CD4-positive, alpha-beta T cell treated with Interleukin-4 for 4 hours (primary cell): ENCODE measurements around the gene ADCY3.

Source experiments
- DNase-seq: peaks from one replicate; pipeline ENCODE4 v3.0.0-alpha.2; 2020

The ADCY3 gene

DNA sequence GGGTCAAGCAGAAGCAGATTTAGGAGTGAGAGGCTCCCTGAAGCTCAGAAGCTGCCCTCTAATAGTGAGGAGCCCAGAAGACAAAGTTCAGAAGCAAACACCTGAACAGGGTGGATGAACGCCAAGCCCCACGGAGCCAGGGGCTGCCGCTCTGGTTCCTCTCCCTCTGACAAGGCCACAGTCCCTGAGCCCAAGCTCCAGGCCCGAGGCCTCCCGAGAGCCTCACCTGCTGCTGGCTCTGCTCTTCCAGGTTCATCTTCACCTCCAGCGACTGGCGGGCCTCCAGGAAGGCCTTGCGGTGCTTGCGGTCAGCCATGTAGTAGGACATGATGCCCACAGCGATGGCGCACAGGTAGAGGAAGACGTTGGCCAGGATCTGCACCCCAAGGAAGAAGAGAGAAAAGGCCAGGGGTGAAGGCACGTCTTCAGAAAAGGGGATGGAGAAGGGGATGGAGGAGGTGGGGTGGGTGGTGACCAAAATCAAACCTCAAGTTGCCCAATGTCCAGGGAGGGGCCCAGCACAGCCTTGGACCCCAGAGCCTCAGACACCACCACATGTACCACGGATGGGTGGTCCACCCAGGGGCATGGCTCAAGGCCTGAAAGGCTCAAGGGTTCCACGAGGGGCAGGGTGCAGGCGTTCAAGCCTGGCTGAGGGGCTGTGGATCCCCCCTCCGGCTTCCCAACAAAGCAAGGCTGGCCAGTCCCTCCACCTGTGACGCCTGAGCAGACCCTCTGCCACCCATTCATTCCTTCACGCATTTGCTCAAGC is 47.5 kb downstream of the ADCY3 start:
- DNase-seq, result no peak

DNA sequence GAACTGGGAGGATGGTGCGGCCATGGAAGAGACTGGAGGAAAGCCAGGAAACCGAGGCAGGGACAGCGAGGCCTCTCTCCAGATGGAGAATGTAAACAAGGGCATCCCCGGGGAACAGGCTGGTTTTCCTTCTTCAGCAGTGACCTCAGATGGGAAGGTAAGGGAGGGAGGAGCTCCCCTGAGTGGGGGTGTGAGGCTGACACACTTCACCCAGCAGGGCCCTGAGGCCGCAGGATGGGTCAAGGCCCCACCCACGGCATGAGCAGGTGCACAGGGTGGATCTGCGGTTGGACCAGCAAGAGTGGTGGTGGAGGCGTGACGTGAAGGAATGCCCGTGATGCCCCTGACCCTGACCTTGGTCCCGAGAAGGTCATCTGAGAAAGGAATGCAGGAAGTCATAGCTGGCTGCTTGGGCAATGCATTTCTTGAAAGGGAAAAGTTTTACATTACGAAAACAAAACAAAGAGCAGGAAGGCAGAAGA is 48.1 kb downstream of the ADCY3 start:
- no peak for DNase-seq

DNA sequence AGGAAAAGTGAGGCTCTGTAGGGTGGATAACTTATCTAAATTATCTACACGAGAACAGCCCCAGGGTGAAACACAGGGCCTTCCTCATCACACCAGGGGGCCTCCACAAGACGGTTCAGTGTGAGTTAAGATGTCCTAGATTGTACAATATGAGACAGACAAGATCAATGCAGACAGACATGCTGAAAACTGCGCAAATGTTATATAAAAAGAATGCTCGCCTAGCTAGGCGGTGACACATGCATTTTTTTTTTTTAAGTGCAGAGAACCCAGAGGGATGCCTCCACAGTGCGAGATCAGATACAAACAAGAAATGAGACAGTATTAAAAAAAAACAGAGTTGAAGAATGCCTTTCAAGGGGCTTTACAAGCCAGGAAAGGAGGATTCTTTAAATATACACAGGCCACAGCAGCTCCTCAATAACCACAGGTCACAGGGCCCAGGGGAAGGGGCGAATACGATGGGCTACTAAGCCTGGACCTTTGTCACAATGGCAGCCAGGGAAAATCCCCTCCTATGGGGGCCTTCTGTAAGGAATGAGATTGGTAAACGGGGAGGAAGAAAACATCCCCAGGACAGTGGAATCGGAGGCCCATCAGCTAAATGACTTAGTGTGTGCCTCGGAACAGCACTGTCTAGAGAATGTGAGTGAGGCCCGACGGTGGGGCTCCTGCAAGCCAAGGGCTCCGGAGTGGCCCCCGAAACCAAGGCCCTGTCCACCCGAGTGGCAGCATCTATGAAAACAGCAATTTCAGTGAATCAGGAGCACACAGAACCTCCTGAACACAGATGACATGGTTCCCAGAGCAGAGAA is 48.9 kb downstream of the ADCY3 start:
- DNase-seq, result no peak

DNA sequence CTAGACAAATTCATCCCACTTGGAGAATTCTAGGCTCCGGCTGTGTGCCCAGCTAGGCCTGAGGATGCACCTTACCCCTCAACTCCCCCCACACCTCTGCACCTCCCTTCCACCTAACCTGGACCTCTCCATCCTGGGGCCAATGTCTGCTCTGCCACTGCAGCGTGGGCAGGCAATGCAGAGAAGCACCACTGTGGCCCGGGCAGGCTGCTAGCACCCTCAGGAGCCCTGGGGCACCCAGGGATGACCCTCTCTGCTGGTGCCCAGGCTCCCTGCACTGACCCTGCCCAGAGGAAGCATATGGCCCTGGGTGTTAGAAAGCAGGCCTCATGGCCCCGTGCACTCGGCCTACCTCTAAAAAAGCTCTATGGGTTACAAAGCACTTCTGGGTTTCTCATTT is 49.6 kb downstream of the ADCY3 start:
- DNase-seq, result no peak

DNA sequence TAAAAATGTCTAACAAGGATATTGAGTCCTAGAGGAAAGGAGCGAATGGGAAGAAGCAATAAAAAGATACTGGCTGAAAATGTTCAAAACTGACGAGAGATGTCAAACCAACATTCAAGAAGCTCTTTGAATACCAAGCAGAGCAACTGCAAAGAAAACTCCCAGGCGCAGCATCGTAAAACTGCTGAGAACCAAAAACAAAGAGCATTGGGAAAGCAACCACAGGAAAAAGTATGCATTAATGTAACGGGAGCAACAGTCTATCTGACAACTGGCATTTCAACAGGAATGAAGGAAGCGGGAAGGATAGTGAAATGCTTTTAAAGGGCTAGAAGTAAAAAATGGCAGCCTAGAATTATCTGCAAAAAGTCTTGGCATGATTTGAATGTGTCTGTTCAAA is 53.1 kb downstream of the ADCY3 start:
- no peak for DNase-seq

DNA sequence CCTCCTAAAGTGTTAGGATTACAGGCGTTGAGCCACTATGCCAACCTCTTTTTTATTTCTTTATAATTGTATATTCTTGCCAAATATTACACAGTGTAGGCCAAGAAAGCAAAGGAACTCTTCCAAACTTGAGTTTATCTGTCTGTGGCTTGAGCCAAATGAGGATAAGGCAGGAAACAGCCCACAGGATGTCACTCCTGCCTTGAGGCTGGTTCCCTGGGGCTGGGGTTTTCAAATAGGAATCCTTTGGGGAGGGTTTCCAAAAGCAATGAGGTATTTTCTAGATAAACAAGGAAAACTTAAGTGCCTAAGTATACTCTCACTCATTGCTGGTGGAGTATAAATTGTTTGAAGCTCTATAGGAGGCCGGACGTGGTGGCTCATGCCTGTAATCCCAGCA is 56.4 kb downstream of the ADCY3 start:
- DNase-seq, result no peak

DNA sequence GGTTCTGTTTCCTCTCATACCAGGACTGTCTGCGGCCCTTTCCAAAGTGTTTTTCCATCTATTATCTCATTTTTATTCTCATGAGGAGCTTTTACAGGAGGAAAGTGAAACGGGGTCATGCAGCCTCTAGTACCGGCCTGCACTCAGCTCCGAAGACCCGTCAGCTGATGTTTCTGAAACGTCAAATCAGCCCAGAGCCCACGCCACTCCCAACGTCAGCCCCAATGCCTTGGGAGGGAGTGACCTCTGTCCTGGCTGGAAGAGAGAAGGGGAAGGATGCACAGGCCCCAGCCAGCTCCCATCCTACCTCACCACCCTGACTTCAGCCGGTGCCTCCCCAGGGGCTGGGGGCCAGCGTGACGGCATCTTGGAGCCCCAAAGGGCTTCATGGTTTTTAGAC is 58.5 kb downstream of the ADCY3 start:
- DNase-seq, result no peak

DNA sequence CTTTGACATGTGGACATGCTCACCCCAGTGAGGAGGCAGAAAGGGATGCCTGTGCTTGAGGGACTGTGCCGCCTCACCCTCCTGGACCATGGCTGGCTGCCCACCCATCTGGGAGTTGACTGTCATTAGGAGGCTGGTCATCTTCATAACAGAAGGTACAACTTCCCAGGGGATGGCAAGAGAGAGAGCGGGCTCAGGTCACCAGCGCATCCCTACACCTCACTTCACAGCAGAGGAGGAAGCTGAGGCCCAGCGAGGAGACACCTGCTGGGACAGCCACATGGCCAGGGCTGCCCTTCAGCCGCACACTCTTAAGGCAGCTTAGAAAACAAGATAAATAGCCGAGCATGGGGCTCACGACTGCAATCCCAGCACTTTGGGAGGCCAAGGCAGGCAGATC is 59.4 kb downstream of the ADCY3 start:
- DNase-seq, result no peak

DNA sequence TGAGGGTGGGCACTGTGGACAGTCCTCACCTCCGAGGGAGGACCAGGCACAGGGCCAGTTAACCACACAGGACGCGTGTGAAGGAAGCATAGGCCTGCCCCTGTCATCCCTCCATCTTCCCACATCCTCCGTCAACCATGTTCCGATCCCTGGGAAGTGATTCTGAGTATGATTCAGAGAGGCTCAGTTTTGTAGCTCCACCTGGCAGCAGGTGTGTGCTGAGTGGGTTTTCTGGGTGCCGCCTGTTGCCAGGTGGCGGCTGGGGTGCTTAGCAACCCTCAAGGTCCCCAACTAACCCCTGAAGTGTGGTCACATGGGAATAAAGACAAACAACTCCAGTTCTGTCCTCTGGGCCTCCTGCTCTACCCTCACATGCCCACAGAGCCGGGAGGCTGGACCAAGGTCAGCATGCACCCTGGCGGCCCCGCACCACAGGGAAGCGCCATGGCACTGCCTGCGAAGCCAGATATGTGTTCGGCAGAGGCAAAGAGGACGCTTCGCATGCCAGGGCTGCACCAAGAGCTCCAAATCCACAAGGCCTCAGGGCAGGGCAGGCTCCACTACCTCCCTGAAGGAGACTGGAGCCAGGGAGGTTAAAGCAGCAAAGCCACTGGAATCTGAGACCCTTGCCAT is 60.0 kb downstream of the ADCY3 start:
- no peak for DNase-seq

DNA sequence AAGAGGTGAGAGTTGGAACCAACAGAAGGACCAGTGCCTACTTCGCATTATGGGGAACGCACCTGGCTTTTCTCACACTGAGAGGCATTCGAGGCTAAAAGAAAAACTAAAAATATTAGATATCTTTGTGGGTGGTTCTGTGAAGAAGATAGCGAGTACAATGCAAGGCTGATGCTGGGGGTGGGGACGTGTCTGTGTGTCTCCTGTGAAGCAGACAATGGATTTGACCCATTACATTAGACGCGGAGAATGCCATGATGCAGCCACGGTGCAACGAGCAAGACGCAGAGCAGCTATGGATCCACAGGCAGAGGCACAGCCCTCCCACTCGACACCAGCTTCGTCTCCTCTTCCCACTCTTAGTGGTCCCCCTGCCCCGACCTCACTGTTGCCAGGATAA is 61.0 kb downstream of the ADCY3 start:
- DNase-seq, result no peak

DNA sequence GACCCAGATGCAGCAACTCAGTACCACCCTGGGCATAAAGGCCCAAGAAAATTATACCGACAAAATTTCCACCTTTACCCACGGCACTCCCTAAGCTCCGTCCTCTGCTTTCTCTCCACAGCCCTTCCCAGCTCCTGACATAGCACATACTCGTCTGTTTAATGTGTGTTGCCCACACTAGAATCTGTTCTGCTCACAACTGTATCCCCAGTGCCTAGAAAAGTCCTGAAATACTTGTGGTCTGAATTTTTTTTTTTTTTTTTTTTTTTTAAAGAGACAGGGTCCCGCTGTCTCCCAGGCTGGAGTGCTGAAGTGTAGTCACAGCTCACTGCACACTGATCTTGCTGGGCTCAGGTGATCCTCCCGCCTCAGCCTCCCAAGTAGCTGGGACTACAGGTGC is 62.3 kb downstream of the ADCY3 start:
- no peak for DNase-seq

DNA sequence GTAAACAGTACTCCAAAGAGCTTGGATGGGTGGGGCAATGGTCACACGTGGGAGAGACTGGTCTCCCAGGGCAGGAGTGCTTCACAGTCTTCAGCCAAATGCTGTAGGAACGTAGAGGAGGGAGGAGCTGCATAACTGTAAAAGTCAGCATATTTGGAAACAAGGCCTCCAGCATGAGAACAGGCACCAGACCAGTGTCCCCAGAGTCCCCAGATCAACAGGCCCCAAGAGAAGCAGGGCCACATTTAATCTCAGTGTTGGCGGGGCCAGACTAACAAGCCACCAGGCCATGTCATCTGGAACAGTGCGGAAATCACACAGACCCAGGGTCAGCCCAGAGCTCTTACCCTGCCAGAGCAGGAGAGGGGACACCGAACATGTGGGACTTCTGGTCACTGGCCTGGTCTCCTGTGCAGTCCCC is 63.2 kb downstream of the ADCY3 start:
- DNase-seq, result no peak

DNA sequence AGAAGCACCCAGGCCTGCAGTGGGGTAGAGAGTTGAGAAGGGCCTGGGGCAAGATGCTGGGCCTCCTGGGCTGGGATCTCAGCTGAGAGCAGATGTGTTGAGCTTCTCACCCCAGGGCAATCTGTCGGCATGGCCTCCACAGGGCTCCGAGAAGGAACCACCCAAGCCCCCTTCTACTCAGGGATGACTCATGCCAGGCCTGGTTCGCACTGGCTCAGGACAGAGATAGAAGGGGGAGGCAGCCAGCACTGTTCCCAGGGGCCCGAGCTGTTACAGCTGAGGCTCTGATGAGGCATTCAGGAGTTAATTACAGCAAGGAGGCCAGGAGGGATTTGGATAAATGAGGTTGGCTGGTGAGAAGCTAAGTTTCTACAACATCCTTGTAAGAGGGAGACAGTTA is 64.3 kb downstream of the ADCY3 start:
- no peak for DNase-seq

DNA sequence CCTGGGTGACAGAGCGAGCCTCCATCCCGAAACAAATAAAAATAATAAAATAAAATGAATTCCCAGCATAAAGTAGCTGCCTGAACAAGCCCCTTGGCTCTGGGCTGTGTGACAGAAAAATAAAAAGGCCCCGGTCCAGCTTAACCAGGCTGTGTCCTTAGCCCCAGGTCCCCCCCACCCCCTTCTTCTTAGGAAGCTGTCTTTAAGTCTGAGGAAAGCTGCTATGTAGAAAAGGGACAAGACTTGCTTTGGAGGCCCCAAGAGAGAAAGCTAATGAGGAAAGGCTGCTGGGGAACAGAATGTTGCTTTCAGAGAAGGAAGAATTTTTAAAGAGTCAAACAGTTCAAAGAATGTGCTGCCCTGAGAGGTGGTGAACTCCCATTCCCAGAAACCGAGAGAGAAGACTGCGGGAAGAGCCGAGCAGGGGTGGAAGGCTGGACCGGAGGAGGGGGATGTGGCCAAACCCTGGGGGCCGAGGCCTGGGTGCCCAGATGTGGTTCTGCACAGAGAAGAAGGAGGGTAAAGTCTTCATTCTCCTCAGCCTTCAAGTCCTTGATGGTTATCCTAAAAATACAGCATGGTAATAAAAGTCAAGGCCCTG is 64.9 kb downstream of the ADCY3 start:
- DNase-seq, result no peak

DNA sequence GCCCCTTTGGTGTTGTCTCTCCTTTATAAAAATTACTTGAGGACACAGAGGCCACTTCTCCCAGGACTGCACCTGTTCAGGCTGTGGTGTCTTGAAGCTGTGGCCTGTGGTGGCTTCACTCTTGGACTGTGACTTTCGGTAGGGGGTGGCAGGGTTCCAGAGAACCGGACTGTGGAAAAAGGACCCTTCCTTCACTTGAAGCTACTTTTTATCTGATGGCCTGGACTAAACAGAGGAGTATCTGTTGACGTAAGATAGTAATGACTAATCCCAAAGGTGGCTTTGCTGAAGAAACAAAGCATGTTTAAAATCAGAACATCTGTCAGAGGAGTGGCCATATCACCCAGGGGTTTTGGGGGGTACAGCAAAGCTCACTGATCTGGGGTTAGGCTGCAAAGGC is 66.0 kb downstream of the ADCY3 start:
- DNase-seq, result no peak

DNA sequence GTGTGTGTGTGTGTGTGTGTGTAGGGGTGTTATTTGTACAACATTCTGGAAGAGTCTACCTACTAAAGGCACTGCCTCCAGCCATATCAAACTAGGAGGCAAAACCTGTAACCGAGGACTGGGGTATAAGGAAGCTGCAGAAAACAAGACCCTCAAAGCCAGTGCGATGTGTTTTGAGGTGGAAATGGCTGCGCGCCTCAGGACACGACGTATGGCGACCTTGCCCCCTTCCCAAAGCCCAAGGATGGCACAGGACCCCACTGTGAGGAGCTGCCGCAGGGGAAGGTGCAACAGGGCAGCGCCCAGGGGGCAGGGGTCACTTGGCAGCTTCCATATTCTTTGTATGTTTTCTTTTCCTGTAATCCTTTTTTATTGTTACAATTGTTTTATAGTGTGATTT is 67.0 kb downstream of the ADCY3 start:
- no peak for DNase-seq

DNA sequence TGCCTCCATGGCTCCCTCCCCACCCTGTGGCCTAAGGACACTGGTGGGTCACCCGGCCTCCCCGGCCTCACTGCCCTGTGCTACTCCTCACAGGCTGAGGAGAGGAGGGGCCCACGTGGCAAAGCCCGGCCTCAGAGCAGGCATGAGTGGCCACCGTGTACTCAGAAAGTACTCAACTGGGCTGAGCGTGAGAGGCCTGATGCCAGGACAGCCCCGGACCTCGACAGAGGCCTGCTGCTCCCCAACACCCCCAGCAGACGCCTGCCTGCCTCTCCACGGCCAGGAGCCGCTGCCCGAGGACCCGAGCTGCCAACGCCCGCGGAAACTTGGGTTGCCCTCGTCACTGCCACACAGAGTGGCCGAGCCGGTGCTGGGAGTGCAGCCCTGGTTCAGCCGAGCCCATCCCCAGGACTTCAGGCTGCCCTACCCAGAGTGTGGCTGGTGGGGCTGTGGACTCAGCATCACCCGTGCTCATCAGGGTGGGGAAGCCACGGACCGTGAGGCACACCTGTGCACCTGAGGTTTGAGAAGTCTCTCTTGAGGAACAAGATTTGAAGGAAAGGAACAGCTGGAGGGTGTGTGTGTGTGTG is 67.5 kb downstream of the ADCY3 start:
- no peak for DNase-seq

DNA sequence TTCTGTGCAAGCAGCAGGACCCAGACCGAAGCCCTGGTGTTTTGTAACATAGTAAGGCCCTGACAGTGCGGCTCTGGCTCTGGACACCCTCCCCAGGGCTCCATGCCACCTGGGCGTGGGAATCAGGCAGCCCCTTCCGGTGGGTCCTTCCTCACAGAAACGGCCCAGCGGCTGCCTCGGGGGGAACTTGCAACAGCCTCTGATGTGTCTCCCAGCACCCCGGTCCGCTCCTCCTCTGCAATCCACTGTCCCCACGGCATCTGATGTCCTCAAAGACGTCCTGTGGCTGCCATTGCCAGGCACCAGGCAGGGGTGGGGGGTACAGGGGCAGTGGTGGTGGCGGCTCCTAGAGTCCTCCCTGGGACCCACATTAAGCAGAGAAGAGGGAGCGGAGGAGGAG is 68.0 kb downstream of the ADCY3 start:
- no peak for DNase-seq

DNA sequence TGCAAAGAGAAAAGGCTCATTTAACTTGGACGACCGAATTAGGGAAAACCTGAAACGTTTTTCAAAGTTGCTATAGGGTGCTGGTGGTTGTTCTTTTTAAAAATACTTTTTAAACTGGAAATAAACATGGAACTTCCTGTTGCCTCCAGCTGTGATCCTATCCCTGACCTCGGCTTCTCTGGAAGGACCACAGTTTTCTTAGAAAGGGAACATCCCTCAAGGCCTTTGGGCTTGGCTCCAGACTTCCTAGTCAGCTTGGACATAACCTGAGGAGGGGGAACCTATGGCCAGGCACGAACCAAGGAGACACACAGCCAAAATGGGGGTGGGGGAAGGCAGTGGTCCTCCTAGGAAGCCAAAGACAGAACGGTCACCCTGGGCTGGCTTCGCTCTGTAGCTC is 69.1 kb downstream of the ADCY3 start:
- DNase-seq, result no peak

DNA sequence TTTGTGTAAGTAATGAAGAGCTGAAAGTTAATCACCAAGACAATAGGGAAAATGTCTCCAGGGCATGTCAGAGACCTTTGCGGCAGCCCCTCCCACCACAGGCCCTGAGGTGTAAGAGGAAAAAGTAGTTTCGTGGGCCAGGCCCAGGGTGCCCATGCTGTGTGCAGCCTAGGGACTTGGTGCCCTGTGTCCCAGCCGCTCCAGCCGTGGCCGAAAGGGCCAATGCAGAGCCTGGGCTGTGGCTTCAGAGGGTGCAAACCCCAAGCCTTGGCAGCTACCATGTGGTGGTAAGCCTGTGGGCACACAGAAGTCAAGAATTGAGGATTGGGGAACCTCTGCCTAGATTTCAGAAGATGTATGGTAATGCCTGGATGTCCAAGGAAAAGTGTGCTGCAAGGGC is 74.3 kb downstream of the ADCY3 start:
- no peak for DNase-seq

DNA sequence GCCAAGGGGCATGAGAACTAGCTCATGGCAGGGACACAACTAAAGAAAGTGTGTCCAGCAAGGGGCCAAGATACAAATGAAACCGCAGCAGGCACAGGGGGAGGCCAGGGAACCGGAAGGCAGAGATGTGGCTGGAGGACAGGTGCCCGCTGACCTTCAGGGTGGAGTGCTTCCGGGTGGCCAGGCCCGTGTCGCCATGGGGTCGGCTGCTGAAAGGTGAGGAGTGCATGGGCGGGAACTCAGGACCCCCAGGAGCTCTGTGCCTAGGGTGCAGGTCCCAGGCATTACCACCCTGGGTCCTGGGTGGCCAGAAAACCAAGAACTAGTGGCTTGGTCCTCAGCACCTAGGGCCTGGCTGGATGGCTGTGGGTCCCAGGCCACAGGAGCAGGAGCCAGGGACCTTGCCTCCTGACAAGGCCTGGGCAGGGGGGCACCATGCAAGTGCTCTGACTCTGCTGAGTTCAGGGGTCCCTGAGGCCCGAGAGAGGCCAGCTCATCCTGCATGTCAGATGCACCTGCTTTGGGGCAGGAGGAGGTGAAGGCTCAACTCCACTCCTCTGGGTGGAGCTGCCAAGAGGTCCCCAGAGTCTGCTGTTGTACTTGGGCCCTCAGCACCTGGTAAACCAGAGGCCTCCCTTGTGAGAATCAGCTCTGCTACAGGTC is 75.9 kb downstream of the ADCY3 start:
- no peak for DNase-seq

DNA sequence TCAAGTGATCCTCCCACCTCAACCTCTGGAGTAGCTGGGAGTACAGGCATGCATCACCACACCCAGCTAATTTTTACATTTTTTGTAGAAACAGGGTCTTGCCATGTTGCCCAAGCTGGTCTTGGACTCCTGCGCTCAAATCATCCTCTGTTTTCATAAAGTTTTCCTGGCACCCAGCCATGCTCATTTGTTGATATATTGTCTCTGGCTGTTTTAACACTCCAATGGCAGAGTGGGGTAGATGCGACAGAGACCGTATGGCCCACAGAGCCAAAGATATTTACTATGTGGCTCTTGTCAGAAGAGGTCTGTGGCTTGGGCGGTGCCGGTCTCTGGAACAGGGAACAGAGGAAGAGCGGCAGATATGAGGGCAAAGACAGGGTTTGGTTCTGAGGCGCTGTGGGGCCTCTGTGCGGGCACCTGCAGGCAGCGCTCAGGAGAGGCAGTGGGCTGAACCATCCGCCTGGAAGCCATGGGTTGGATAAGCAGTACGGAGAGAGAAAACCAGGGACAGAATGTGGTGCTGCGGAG is 76.6 kb downstream of the ADCY3 start:
- DNase-seq, result no peak
